ENCODE measurements around the gene TTC16.
A peak's percentile ranks its signal among the peaks of the same experiment; 100 is the strongest.

TTC16 gene

DNA sequence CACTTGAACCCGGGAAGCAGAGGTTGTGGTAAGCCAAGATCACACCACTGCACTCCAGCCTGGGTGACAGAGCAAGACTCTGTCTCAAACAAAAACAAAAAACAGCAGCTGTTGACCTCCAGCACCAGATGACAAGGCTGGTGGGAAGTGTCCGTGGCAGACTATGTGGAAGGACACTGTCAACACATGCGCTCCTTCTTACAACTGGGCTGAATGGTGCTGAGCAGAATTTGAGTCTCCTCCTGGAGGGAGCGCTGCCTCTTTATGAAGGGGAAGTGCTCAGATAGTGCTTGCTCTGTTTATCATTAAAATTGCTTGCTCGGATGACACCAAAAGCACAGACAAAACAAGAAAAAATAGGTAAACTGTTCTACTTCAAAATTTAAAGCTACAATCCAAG, 18.3 kb upstream of the TTC16 start:
- DNase-seq: no peak

DNA sequence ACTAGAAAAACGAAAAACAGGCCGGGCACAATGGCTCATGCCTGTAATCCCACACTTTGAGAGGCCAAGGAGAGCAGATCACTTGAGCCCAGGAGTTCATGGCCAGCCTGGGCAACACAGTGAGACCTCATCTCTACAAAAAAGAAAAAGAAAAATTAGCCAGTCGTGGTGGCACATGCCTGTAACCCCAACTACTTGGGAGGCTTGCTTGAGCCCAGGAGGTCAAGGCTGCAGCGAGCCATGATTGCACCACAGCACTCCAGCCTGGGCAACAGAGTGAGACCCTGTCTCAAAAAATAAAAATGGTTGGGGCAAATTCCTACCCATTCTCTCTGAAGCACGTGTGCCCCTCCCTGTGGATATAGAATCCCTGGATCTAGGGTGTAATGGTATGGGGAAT, 17.5 kb upstream of the TTC16 start:
- no peak for DNase-seq

DNA sequence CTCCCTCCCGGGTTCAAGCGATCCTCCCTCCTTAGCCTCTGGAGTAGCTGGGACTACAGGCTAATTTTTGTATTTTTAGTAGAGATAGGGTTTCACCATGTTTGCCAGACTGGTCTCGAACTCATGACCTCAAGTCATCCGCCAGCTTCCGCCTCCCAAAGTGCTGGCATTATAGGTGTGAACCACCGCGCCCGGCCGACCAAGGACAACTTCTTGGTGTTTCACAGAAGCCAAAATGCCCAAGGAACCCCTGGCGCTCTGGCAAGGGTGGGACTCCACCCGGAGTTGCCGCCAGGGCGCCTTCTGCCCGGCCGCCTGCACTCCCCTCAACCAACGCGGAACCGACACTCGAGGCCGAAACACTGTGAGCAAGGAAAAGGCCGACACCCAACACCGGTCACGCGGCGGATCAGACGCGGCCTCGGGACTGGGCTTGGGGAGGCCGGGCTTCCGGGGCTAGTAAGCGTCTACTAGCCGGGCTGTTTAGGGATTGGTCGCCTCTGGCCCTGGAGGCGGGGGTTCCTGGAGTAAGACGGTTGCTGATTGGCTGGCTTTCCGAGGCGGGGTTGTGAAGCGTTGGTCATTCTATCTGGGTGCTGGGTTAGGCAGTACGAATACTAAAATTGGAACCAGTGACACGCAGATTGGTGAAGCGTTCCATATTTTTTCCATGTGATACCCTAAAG, 16.8 kb upstream of the TTC16 start:
- peak; percentile 96 for DNase-seq

DNA sequence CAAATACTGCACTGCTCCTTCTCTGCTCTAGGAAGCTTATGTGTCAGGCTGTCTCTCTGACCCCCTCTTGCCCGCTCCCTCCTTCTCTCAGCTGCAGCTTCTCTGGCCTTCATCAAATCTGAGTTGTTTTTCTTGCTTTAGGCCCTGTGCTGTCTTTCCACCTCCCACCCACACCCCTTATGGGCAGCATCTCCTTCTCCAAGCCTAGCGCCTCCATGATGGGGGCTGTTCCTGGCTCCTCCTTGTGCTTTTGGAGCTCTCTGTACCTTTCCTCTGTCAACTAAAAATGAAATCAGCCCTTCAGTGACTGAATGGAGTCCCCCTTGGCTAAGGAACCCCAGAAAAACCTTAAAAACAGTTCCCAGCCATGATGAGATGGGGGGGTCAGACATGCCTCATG, 15.7 kb upstream of the TTC16 start:
- no peak for DNase-seq

DNA sequence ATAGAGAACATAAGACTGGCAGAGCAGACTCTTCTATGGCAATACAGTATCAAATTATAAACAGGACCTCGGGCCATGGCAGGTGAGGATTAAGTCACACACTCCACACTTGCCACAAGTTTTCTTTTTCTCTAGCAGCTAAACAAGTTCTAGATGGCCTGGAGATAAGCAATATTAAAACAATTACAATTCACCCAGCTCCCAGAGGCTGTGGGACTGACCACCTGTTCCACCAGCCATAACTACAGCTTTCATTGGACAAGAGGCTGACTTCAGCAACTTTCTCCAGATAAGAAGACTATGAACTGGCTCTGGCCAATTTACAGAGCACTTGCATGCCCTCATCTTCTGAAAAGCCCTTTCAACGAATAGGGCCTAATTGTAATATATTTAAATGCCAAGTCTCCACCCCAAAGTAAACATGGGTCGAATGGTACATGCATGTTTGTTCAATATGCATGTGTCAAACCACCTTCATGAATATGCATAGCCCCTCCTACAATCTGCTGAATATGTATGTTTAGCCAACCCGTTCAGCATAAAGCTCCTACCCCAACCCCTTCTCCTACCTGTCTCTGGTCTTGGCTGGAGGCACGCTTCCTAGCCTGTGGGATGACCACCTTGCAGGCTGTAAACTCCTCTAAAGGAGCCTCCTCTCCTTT, 15.2 kb upstream of the TTC16 start:
- DNase-seq: no peak

DNA sequence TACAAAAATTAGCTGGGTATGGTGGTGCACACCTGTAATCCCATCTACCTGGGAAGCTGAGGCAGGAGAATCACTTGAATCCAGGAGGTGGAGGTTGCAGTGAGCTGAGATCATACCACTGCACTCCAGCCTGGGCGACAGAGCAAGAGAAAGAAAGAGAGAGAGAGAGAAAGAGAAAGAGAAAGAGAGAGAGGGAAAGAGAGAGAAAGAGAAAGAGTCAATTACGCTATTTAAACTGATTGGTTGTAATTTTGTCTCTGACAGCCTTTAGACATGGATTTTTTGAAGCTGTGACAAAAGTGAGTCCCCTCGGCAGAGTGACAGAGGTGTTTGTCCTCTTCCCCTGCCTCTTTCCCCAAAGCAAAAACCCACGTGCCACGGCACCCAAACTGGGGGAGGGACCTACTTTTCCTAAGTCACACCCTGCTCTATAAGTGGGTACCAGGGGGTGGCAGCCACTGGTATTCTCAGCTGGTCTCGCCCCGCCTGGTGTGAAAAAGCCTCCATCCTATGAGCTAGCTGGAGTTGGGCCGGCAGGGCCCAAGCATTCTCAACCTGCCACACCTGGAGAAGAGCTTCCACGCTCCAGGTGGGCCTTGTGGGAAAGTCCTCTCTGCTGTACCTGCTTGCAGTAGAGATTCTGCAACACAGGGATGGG, 12.5 kb upstream of the TTC16 start:
- no peak for DNase-seq

DNA sequence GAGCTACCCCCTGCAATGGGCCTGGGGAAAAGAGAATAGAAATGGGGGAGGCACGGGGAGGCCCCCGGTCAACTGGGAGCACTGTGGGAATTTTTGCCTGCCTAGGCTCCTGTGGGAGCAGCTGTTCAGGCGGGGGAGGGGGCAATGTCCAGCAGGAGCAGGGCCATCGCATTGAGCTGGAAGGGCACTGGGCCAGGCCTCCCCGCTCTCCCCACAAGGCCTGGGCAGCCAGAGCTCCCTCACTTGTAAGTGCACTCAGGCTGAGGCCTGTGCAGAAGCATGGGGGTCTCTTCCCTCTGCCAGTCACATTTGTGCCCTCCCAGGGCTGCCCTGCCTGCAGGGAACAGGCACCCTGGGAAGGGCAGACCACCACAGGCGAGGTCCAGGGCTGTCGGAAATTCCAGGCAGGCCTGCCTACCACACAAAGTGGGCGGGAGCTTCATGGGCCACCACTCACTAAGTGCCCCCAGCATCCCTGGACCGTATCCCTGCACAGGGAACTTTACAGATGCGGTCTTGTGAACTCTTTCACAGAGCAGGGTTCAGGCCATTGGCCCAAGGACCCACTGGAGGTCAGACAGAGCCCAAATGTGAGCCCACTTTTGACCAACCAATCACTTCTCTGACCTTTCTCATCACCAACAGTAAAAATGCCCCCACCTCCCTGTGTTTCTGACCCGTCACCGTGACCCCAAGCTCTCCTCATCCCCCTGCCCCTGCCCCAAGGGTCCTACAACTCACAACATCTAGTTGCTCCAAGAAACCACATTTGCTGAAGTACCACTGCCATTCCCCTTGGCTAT, 10.1 kb upstream of the TTC16 start:
- no peak for DNase-seq

DNA sequence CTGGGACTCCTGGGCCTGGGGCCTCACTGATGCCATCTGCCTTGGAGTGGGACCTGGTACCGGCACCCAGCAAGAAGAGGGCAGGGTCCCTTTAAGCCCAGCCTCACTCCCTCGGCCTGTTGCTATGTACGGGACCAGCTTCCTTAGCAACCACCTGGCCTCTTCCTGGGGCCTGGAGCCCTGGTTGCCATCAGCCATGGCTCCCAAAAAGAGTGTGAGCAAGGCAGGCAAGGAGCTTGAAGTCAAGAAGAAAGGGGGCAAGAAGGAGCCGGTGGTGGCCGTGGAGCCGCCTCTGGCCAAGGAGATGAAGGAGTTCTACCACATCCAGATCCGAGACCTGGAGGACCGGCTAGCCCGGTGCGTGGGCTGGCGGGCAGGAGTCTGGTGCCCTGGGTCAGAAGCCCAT, 9.0 kb upstream of the TTC16 start, which contains the start of gene CFAP157:
CFAP157 (plus strand) TSS at position 153 of the 406 bp plus-strand sequence; CDS start at position 197, 44 bp downstream.
- DNase-seq: no peak

DNA sequence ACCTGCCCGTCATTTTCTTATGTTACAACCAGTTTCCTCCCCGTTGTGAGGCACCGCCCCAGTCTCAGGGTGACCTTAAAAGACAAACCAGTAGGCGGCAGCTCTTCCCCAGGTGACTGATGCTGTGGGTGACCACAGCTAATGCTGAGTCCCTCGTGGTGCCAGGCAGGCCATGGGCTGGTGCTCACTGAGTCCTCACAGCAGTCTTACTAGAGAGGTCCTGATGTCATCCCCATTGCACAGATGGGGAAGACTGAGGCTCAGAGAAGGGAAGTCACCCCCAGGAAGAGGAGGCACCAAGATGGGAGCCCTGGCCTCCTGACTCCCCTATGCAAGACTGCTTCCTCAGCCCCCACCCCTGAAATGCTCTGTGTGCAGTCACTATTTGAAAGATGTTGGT, 8.1 kb upstream of the TTC16 start:
- no peak for DNase-seq

GRCh38 chr9:127708952-127709587, 6.8 kb upstream of the TTC16 start:
- DNase-seq: no peak

DNA sequence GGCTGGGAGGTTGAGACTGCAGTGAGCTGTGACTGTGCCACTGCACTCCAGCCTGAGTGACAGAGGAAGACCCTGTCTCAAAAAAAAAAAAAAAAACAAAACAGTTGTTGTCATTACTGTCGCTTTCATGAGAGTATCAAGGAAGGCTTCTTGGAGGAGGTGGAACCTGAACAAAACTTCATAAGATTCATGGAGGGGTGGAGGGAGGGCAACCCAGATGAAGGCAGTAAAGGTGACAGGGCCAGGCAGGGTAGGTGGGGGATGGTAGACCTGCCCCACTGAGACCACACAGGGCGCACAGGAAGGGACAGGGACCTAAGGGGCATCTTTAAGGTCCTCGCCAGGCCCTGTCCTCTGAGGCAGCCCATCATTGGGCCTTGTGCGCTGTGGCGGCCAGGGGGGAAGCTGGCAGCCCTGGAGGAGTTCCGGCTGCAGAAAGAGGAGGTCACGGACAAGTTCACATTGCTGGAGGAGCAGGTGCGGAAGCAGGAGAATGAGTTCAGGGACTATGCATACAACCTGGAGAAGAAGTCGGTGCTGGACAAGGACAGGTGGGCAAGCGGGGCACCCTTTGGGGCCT, 5.6 kb upstream of the TTC16 start:
- DNase-seq: no peak

DNA sequence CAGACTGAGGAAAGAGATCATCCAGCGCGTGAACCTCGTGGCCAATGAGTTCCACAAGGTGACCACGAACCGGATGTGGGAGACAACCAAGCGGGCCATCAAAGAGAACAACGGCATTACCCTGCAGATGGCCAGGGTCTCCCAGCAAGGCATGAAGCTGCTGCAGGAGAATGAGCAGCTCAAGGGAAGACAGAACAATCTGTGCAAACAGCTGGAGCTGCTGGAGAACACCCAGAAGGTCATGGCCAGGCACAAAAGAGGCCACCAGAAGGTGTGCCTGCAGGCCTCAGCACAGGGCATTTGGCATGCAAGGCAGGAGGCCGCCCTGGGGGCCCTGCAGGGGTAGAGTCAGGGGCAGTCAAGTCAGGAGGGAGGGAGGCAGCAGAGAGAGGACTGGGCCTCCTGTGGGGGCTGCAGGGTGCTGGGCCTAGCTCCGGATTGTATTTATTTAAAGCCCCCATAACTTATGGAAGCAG, 4.6 kb upstream of the TTC16 start:
- DNase-seq: no peak

DNA sequence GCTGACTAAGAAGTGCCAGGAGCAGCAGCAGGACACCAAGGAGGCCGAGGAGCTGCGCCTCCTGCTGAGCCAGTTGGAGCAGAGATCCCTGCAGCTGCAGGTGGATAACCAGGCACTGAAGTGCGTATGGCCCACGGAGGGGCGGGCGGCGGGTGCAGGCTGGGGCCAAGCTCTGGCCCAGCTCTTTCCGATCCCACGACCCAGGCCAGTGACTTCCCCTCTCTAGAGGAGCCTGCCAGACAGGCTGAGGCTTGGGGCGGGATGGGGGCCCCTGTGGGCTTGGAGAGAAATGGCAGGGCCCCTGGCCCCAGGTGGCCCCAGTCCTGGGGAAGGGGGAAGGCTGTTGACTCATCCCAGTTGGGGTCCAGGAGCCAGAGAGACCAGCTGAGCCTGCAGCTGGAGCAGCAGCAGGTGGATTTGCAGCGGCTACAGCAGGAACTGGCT, 4.0 kb upstream of the TTC16 start:
- no peak for DNase-seq

DNA sequence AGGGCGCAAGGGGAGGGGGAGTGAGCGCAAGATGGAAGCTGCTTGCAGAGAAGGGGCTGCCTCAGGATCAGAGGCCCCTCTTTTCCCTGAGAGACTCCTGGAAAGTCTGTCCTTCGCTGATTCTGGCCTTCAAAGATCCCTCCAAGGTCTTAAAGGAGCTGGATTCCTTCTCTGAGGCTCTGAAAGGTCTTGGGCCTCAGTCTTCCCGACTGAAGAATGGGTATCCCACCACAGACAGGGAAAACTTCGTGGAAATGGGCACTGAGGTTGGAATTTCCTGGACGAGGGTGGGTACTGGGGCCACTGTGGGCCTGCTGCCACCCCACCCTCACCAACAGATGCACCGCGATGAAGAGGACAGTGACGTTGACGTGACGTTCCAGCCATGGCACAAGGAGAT, 3.5 kb upstream of the TTC16 start:
- DNase-seq: no peak

- DNase-seq: no peak
Observed at GRCh38 chr9:127712867-127713266, 3.0 kb upstream of the TTC16 start.

DNA sequence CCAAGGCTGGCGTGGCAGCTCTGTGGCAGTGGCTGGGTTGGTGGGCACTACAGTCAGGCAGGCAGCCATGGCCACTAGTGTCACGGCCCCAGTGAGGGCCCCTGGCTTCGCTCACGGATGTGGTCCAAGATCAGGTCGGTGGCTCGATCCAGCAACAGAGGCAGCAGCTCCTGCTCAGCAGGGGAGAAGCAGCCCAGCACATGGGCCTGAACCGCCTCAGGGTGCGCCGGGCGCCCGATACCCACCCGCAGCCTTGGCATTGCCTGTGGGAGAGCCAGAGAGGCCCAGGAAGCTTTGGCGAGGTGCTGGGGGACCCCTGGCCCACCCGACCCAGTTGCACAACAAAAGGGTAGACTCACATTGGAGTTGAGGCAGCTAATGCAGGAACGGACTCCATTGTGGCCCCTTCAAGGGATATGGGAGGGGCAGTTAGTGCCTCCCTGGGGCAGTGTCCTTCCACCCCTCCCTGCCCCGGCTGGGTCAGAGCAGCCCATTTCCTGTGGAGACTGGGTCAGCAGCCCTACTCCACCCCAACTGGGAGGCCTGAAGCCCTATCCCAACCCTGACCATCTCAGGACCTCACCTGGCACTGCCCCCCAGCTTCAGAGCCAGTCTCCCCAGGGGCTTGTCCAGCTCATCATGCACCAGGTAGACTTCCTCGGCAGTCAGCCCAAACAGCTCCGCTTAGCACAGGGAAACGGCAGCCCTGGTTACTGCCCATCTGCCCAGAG, 1.7 kb upstream of the TTC16 start:
- no peak for DNase-seq

DNA sequence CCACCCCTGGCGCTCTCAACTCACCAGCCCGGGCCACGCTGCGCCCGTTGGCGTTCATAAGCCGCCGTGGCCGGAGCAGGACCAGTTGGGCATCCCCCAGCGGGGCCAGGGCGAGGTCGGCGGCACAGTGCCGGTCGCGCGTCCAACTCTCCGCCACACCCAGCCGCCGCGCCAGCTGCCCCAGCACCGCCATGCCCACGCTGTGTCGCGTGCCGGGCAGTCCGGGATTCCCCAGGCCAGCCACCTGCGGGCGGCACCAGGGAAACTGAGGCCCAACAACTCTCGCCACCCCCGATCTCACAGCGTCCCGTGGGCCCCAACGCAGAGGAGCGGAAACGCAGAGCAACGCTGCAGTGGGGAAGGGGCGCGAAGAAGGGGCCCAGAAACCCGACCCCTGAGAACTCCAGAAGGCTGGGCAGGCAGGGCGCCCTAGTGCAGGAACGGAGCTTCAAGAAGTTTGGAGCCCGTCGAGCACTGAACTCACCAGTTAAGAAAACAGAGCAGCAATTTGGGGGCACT, 869 bp upstream of the TTC16 start:
- no peak for DNase-seq

DNA sequence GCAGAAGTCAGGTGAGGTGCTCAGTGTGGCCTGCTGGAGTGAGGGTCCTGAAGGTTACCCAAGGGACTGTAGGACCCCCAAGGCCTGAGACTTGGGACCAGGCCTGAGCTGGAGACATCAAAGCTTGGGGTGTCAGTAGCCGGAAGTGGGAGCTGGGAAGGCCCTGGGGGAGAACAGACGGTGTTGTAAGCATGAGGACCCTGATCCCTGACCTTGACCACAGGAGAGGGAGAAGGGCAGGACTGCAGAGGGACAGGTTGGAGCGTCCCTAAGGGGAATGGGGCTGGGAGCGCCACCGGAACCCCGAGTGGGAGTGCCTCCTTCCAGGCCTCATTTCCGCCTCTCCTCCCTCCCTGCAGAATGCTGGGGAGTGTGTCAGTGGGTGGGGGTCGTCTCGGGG, 533 bp downstream of the TTC16 start:
- no peak for DNase-seq

GRCh38 chr9:127717766-127718165, 1.9 kb downstream of the TTC16 start:
- DNase-seq: no peak

- no peak for DNase-seq
Observed at GRCh38 chr9:127720031-127720864, 4.4 kb downstream of the TTC16 start.

Data from fibroblast of skin of abdomen (primary cell).